ENCODE results near the gene PDE10A.
A peak's percentile ranks its signal among the peaks of the same experiment; 100 is the strongest.

The PDE10A gene

DNA sequence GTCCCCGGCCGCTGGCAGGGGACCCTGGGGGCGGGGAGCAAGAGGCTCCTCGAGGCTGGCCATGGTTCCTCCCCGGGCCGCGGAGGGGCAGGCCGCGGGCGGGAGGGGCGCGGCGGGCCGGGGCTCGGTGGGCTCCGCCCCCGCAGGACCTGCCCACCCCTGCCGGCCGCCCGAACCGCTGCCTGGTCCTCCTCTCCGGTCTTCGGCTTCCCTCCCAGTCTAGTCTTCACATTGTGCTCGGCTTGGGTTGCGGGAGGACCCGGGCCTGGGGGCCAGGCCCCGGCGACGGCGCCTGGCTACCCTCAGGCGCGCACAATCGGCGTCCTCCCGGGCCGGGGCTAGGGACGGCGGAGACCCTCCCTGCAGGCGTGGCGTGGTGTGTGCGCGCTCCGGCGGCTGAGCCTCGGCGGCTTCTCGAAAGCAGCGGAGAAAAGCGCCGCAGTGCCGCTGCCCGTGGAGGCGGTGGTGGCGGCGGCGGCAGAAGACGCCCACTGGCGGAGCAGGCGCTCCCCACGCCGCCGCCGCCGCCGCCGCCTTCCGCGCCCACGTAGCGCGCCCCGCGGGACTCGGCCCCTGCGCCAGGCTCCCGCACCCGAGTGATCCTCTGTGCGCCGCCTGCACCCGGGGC lies at the start of gene PDE10A:
PDE10A (minus strand) TSS at position 493 of the 628 bp plus-strand sequence; CDS start at position 63, 430 bp downstream.
- peaks cover 0 to 64% of the 10 kb centered on the region in 2 donors for H3K27me3 ChIP-seq
- TF ChIP-seq, protein P1, sequence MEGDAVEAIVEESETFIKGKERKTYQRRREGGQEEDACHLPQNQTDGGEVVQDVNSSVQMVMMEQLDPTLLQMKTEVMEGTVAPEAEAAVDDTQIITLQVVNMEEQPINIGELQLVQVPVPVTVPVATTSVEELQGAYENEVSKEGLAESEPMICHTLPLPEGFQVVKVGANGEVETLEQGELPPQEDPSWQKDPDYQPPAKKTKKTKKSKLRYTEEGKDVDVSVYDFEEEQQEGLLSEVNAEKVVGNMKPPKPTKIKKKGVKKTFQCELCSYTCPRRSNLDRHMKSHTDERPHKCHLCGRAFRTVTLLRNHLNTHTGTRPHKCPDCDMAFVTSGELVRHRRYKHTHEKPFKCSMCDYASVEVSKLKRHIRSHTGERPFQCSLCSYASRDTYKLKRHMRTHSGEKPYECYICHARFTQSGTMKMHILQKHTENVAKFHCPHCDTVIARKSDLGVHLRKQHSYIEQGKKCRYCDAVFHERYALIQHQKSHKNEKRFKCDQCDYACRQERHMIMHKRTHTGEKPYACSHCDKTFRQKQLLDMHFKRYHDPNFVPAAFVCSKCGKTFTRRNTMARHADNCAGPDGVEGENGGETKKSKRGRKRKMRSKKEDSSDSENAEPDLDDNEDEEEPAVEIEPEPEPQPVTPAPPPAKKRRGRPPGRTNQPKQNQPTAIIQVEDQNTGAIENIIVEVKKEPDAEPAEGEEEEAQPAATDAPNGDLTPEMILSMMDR (IDR thresholded peaks at IDR 0.05) = no peak

DNA sequence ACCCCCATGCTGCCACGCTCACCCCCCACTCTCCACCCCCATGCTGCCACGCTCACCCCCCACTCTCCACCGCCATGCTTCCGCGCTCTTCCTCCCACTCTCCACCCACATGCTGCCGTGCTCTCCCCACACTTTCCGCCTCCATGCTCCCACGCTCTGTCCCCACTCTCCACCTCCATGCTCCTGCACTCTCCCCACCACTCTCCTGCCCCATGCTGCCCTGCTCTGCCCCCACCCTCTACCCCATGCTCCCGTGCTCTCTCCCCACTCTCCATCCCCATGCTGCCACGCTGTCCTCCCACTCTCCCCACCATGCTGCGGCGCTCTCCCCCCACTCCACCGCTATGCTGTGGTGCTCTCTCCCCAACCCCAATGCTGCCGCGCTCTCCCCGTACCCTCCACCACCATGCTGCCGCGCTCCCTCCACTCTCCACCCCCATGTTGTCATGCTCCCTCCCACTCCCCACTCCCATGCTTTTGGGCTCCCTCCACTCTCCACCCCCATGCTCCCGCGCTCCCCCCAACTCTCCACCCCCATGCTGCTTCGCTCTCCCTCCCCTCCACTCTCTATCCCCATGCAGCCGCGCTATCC lies 46.0 kb upstream of the PDE10A start:
- H3K4me3 ChIP-seq = no peak overlapping the region
- no peak for DNase-seq
- H3K27me3 ChIP-seq = peaks cover 0 to 3% of the 10 kb centered on the region in 2 donors
- no peaks in the 10 kb centered on the region for H3K9me3 ChIP-seq
- peaks cover 0 to 5% (median 2%) of the 10 kb centered on the region in 4 donors for H3K4me1 ChIP-seq
- intact Hi-C loops (cut with DNase I; ENCODE audit: low total_unique reads) = no loop called here
- no peak overlapping the region for H3K27ac ChIP-seq
- TF ChIP-seq, protein P1 (IDR thresholded peaks at IDR 0.05) = no peak
- H3K36me3 ChIP-seq = no peaks in the 10 kb centered on the region

More for the DNA sequence above, at the start of gene PDE10A:
- Histone ChIP-seq H3K4me3 (peak within 1 kb of the TSS; percentile 59 to 60), H3K4me1 (peaks cover 4 to 40% (median 34%) of the 10 kb centered on the region in 4 donors), H3K36me3 (no peaks in the 10 kb centered on the region), H3K27ac (peak within 1 kb of the TSS; percentile 10 to 62), H3K9me3 (no peaks in the 10 kb centered on the region)
- peak; percentile 28 to 74 for DNase-seq
- intact Hi-C loops (cut with DNase I; ENCODE audit: low total_unique reads) = loop anchor here (10.0 kb wide), 1 partner anchor 352 kb away; no protein-coding TSS in a partner anchor

DNA sequence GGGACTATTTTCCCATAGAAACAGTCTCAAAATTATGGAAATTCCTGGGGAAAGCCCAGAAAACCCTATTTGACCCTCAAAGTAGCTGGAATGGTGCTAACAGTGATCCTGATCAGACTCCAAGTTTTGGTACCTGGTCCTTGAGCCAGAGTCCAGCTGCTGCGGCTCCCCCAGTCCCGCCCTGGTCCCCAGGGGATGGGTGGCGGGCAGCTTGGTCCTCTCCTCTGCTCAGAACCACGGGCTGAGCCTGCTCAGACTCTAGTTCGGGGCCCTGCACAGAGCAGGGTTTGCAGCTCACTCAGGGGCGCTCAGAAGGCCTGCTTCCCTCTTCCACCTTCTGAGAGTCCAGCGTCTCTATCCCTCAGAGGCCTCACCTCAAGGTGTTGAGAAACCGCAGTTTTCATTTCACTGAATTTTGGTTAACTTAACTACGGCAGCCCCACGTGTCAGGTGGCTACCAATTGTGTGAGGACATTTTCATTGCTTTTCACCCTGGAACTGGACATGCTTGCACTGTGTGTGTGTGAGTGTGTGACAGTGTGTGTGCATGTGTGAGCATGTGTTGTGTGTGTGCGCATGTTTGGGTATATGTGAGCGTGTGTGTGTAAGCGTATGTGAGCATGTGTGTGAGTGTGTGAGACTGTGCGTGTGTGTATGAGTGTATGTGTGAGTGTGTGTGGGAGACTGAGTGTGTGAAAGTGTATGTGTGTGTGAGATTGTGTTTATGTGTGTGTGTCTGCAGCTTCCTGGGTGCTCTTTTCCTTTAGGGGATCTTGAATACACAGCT lies 44.2 kb upstream of the PDE10A start:
- Histone ChIP-seq H3K27me3 (peaks cover 0 to 3% of the 10 kb centered on the region in 2 donors), H3K4me3 (no peak overlapping the region), H3K27ac (no peak overlapping the region), H3K4me1 (peaks cover 0 to 14% (median 8%) of the 10 kb centered on the region in 4 donors), H3K36me3 (no peaks in the 10 kb centered on the region), H3K9me3 (no peaks in the 10 kb centered on the region)
- TF ChIP-seq, protein P1 (IDR thresholded peaks at IDR 0.05) = no peak
- intact Hi-C loops (cut with DNase I; ENCODE audit: low total_unique reads) = no loop called here
- no peak for DNase-seq

DNA sequence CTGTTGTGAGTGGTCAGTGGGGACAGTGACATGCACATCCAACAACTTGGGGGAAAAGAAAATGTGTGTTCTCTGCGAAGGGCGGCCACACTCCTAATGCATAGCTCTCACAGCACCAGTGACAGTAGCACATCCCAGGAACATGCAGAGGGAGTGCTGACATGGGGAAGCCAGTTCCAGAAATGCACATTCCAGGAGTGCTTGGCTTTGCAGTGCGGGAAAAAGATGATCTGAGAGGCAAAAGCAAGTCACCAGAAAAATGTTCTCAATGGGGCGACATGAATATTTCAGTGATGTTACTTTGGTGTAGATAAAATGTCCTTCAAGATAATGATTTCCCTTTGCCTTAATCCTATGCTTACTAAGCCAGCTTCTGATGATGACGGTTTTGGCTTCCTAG lies 42.9 kb upstream of the PDE10A start:
- Histone ChIP-seq H3K27me3 (no peaks in the 10 kb centered on the region), H3K4me1 (peaks cover 0 to 27% (median 10%) of the 10 kb centered on the region in 4 donors), H3K27ac (no peak overlapping the region), H3K9me3 (no peaks in the 10 kb centered on the region), H3K36me3 (no peaks in the 10 kb centered on the region), H3K4me3 (no peak overlapping the region)
- intact Hi-C loops (cut with DNase I; ENCODE audit: low total_unique reads) = no loop called here
- no peak for DNase-seq
- TF ChIP-seq, protein P1 (IDR thresholded peaks at IDR 0.05) = no peak

DNA sequence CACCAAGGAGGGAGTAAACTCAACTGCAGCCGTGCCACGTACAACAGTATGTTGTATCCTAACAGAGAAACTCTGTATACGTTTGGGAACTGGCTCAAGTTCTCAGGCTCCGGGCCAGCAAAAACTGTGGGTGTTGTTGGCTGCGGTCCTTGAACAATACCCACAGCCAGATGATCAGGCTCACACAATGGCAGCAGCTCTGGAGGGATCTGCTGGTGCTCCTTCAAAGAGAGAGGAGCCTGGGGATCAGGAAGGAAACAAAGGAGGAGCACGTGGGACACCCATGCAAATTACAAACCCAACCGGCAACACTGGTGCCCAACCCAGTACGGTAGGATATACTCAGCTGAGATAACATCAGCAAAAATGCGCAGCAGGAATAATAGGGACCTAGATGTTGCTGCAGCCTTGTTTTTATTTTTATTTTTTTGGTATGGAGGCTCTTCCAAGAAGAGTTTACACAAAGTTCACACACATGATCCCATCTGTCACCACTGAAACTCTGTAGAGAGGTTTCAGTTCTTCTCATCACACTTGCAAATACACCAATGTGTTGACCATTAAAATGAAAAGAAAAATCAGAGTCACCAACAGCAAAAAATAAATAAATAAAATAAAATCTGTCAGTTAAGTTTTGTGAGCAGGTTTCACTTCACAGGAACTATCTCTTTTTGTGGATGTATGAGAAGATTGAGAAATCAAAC lies 41.2 kb upstream of the PDE10A start:
- Histone ChIP-seq H3K9me3 (no peaks in the 10 kb centered on the region), H3K4me3 (no peak overlapping the region), H3K4me1 (peaks cover 0 to 33% (median 10%) of the 10 kb centered on the region in 4 donors), H3K27me3 (no peaks in the 10 kb centered on the region), H3K36me3 (no peaks in the 10 kb centered on the region), H3K27ac (no peak overlapping the region)
- DNase-seq = no peak
- intact Hi-C loops (cut with DNase I; ENCODE audit: low total_unique reads) = no loop called here
- TF ChIP-seq, protein P1 (IDR thresholded peaks at IDR 0.05) = no peak

Measured in tibial artery (tissue), 4 donors.